CD8-positive, alpha-beta memory T cell (primary cell): ENCODE results near the gene BNC2. TPM values are rescaled to one million over a fixed set of nuclear protein-coding genes. Genes with fewer than 3 reads are reported as not detected.

Experiments
- CTCF ChIA-PET: fragments of 350-600 bp; sonication (Branson Sonifier 250); formaldehyde crosslinking; loops from one replicate; lab custom pipeline; 2021; ENCODE audit warnings: antibody characterized with exemption; lab: Charles Lee
- POLR2A ChIA-PET: fragments of 350-600 bp; sonication (Branson Sonifier 250); formaldehyde crosslinking; loops from one replicate; lab custom pipeline; 2021; ENCODE audit warnings: antibody characterized with exemption; lab: Charles Lee
- DNase-seq, 5 donors: peaks; one replicate each; pipeline versions ENCODE4 v3.0.0 to v3.0.0-alpha.2; 2020 to 2022; ENCODE audit warnings: mixed read lengths in 1 of 5
- H3K27ac ChIP-seq: one replicate; pipeline ENCODE4 v1.7.0; 2013; ENCODE audit warnings: low read depth, mild to moderate bottlenecking, low read length, moderate library complexity
- H3K27me3 ChIP-seq: 2 replicates; pipeline ENCODE4 v1.7.0; 2013; ENCODE audit warnings: low read length, mild to moderate bottlenecking; ENCODE audit not compliant: insufficient read depth, poor library complexity, severe bottlenecking
- H3K36me3 ChIP-seq: 2 replicates; pipeline ENCODE4 v1.7.0; 2013; ENCODE audit warnings: mild to moderate bottlenecking, low read length, moderate library complexity; ENCODE audit not compliant: insufficient read depth
- H3K4me1 ChIP-seq: 2 replicates; pipeline ENCODE4 v1.7.0; 2013; ENCODE audit warnings: mild to moderate bottlenecking, low read length, moderate library complexity; ENCODE audit not compliant: insufficient read depth
- H3K4me3 ChIP-seq: 2 replicates; pipeline ENCODE4 v1.7.0; 2013; ENCODE audit warnings: mild to moderate bottlenecking, low read length
- H3K9me3 ChIP-seq: 2 replicates; pipeline ENCODE4 v1.7.0; 2013; ENCODE audit warnings: mild to moderate bottlenecking, low read length
- H3K27ac Mint-ChIP-seq, 8 donors: one replicate each; pipeline ENCODE4 v1.8.0; 2020 to 2021; ENCODE audit warnings: mixed read lengths in 8 of 8, mild to moderate bottlenecking in 6 of 8, inconsistent platforms in 3 of 8, moderate library complexity in 3 of 8
- H3K27me3 Mint-ChIP-seq, 2 donors: one replicate each; pipeline ENCODE4 v1.8.0; 2020 to 2021; ENCODE audit warnings: mixed read lengths in 2 of 2, mild to moderate bottlenecking in 1 of 2, moderate library complexity in 1 of 2
- H3K36me3 Mint-ChIP-seq, 3 donors: one replicate each; pipeline ENCODE4 v1.8.0; 2020 to 2021; ENCODE audit warnings: mixed read lengths in 3 of 3, inconsistent platforms in 1 of 3, mild to moderate bottlenecking in 1 of 3
- H3K4me1 Mint-ChIP-seq, 3 donors: one replicate each; pipeline ENCODE4 v1.8.0; 2020 to 2021; ENCODE audit warnings: mixed read lengths in 3 of 3, inconsistent platforms in 1 of 3, mild to moderate bottlenecking in 1 of 3
- H3K4me3 Mint-ChIP-seq, 7 donors: one replicate each; pipeline ENCODE4 v1.8.0; 2020 to 2021; ENCODE audit warnings: mixed read lengths in 7 of 7, mild to moderate bottlenecking in 6 of 7, moderate library complexity in 4 of 7, inconsistent platforms in 2 of 7
- H3K9me3 Mint-ChIP-seq, 5 donors: one replicate each; pipeline ENCODE4 v1.8.0; 2020 to 2022; ENCODE audit warnings: mixed read lengths in 5 of 5, mild to moderate bottlenecking in 3 of 5, moderate library complexity in 2 of 5, inconsistent platforms in 1 of 5
- polyA plus RNA-seq: library from polyadenylated mRNA; unstranded; fragments of 300-500 nt; fragmentation: Illumina TruSeq; gene quantifications from one replicate; pipeline ENCODE4 v1.2.3, GENCODE V29; 2021
- total RNA-seq, 2 experiments: library from RNA; stranded (reverse); gene quantifications; one replicate each; pipeline ENCODE4 v1.2.3, GENCODE V29; 2021

BNC2 gene
- total and polyA plus RNA-seq, 3 experiments from 2014 or later = 0.18 TPM; not detected in 2

- no peaks in the 10 kb centered on the region for H3K27me3 ChIP-seq
- no peak overlapping the region for H3K27ac ChIP-seq
- no peaks in the 10 kb centered on the region for H3K9me3 ChIP-seq
- no peak for DNase-seq
- no peaks in the 10 kb centered on the region for H3K4me1 ChIP-seq
- CTCF ChIA-PET = no interaction called here
- Mint-ChIP-seq H3K4me3 (no peak overlapping the region), H3K4me1 (no peaks in the 10 kb centered on the region), H3K9me3 (peaks cover 0 to 8% (median 5%) of the 10 kb centered on the region in 5 donors), H3K36me3 (no peaks in the 10 kb centered on the region), H3K27me3 (no peaks in the 10 kb centered on the region), H3K27ac (no peak overlapping the region)
- H3K36me3 ChIP-seq = no peaks in the 10 kb centered on the region
- POLR2A ChIA-PET = no interaction called here
- no peak overlapping the region for H3K4me3 ChIP-seq
Observed at GRCh38 chr9:16572005-16572734, 298.3 kb downstream of the BNC2 start.

GRCh38 chr9:16571127-16571802 is 299.2 kb downstream of the BNC2 start:
- POLR2A ChIA-PET = no interaction called here
- DNase-seq = no peak
- CTCF ChIA-PET = no interaction called here

GRCh38 chr9:16563446-16563845 is 307.0 kb downstream of the BNC2 start:
- CTCF ChIA-PET = no interaction called here
- H3K4me3 ChIP-seq = no peak overlapping the region
- H3K4me1 ChIP-seq = no peaks in the 10 kb centered on the region
- no peak overlapping the region for H3K4me3 Mint-ChIP-seq
- H3K27me3 Mint-ChIP-seq = no peaks in the 10 kb centered on the region
- no peaks in the 10 kb centered on the region for H3K9me3 ChIP-seq
- POLR2A ChIA-PET = no interaction called here
- DNase-seq = no peak
- no peak overlapping the region for H3K27ac ChIP-seq
- H3K36me3 ChIP-seq = no peaks in the 10 kb centered on the region
- no peak overlapping the region for H3K27ac Mint-ChIP-seq
- H3K9me3 Mint-ChIP-seq = peaks cover 2 to 16% (median 11%) of the 10 kb centered on the region in 5 donors
- no peaks in the 10 kb centered on the region for H3K27me3 ChIP-seq
- H3K4me1 Mint-ChIP-seq = no peaks in the 10 kb centered on the region
- H3K36me3 Mint-ChIP-seq = no peaks in the 10 kb centered on the region

More at GRCh38 chr9:16571127-16571802, 299.2 kb downstream of the BNC2 start:
- Mint-ChIP-seq H3K4me3 (no peak overlapping the region), H3K36me3 (no peaks in the 10 kb centered on the region), H3K27ac (no peak overlapping the region), H3K4me1 (no peaks in the 10 kb centered on the region), H3K9me3 (peaks cover 0 to 8% (median 5%) of the 10 kb centered on the region in 5 donors), H3K27me3 (no peaks in the 10 kb centered on the region)
- H3K27ac ChIP-seq = no peak overlapping the region
- no peaks in the 10 kb centered on the region for H3K36me3 ChIP-seq
- H3K4me1 ChIP-seq = no peaks in the 10 kb centered on the region
- no peaks in the 10 kb centered on the region for H3K9me3 ChIP-seq
- no peaks in the 10 kb centered on the region for H3K27me3 ChIP-seq
- H3K4me3 ChIP-seq = no peak overlapping the region

- Histone ChIP-seq H3K27ac (no peak overlapping the region), H3K27me3 (no peaks in the 10 kb centered on the region), H3K4me3 (no peak overlapping the region), H3K9me3 (no peaks in the 10 kb centered on the region), H3K36me3 (no peaks in the 10 kb centered on the region), H3K4me1 (no peaks in the 10 kb centered on the region)
- no peak for DNase-seq
- peaks cover 2 to 17% (median 11%) of the 10 kb centered on the region in 5 donors for H3K9me3 Mint-ChIP-seq
- H3K27me3 Mint-ChIP-seq = no peaks in the 10 kb centered on the region
- H3K27ac Mint-ChIP-seq = no peak overlapping the region
- ChIA-PET CTCF (no interaction called here), POLR2A (no interaction called here)
- H3K36me3 Mint-ChIP-seq = no peaks in the 10 kb centered on the region
- no peak overlapping the region for H3K4me3 Mint-ChIP-seq
- H3K4me1 Mint-ChIP-seq = no peaks in the 10 kb centered on the region
Observed at GRCh38 chr9:16561121-16561520, 309.3 kb downstream of the BNC2 start.

- Mint-ChIP-seq H3K27ac (no peak overlapping the region), H3K9me3 (peaks cover 2 to 15% (median 3%) of the 10 kb centered on the region in 5 donors), H3K27me3 (no peaks in the 10 kb centered on the region), H3K4me1 (no peaks in the 10 kb centered on the region), H3K36me3 (no peaks in the 10 kb centered on the region), H3K4me3 (no peak overlapping the region)
- H3K27me3 ChIP-seq = no peaks in the 10 kb centered on the region
- no peak overlapping the region for H3K4me3 ChIP-seq
- H3K36me3 ChIP-seq = no peaks in the 10 kb centered on the region
- H3K4me1 ChIP-seq = no peaks in the 10 kb centered on the region
- H3K9me3 ChIP-seq = no peaks in the 10 kb centered on the region
- no peak overlapping the region for H3K27ac ChIP-seq
- no peak for DNase-seq
- ChIA-PET POLR2A (no interaction called here), CTCF (no interaction called here)
Observed at GRCh38 chr9:16559418-16560188, 310.9 kb downstream of the BNC2 start.

GRCh38 chr9:16555802-16556201 is 314.7 kb downstream of the BNC2 start:
- H3K4me1 Mint-ChIP-seq = no peaks in the 10 kb centered on the region
- Histone ChIP-seq H3K27me3 (no peaks in the 10 kb centered on the region), H3K9me3 (no peaks in the 10 kb centered on the region), H3K36me3 (no peaks in the 10 kb centered on the region), H3K4me1 (no peaks in the 10 kb centered on the region), H3K4me3 (no peak overlapping the region), H3K27ac (no peak overlapping the region)
- peaks cover 0 to 22% (median 8%) of the 10 kb centered on the region in 5 donors for H3K9me3 Mint-ChIP-seq
- ChIA-PET CTCF (no interaction called here), POLR2A (no interaction called here)
- no peak for DNase-seq
- no peak overlapping the region for H3K4me3 Mint-ChIP-seq
- no peak overlapping the region for H3K27ac Mint-ChIP-seq
- no peaks in the 10 kb centered on the region for H3K36me3 Mint-ChIP-seq
- H3K27me3 Mint-ChIP-seq = peaks cover 0 to 2% of the 10 kb centered on the region in 2 donors

- H3K27ac Mint-ChIP-seq = no peak overlapping the region
- peaks cover 0 to 19% (median 4%) of the 10 kb centered on the region in 5 donors for H3K9me3 Mint-ChIP-seq
- peaks cover 0 to 2% of the 10 kb centered on the region in 2 donors for H3K27me3 Mint-ChIP-seq
- H3K4me3 Mint-ChIP-seq = no peak overlapping the region
- H3K4me1 ChIP-seq = no peaks in the 10 kb centered on the region
- H3K4me1 Mint-ChIP-seq = no peaks in the 10 kb centered on the region
- CTCF ChIA-PET = no interaction called here
- H3K27me3 ChIP-seq = no peaks in the 10 kb centered on the region
- POLR2A ChIA-PET = no interaction called here
- no peak overlapping the region for H3K4me3 ChIP-seq
- H3K36me3 ChIP-seq = no peaks in the 10 kb centered on the region
- H3K9me3 ChIP-seq = no peaks in the 10 kb centered on the region
- no peaks in the 10 kb centered on the region for H3K36me3 Mint-ChIP-seq
- no peak for DNase-seq
- no peak overlapping the region for H3K27ac ChIP-seq
Observed at GRCh38 chr9:16553869-16554540, 316.5 kb downstream of the BNC2 start.
